Liver (tissue), 9 donors: ENCODE results near the gene ETV6. TPM values are rescaled to one million over a fixed set of nuclear protein-coding genes. Genes with fewer than 3 reads are reported as not detected.

Experiments used
- DNase-seq: peaks from one replicate; pipeline ENCODE4 v3.0.0-alpha.2; 2017; ENCODE audit warnings: low spot score
- H3K27ac ChIP-seq, 2 donors: one replicate each; pipeline ENCODE4 v1.7.0; 2013; ENCODE audit warnings: inconsistent platforms in 2 of 2, low read length in 2 of 2, control low read depth in 1 of 2, low read depth in 1 of 2, mild to moderate bottlenecking in 1 of 2
- H3K27me3 ChIP-seq, 4 donors: one replicate each; pipeline versions ENCODE4 v1.6.1 to v1.7.0; 2013; ENCODE audit warnings: low read length in 3 of 4, inconsistent platforms in 1 of 4, mild to moderate bottlenecking in 1 of 4, moderate library complexity in 1 of 4; ENCODE audit not compliant: control insufficient read depth in 4 of 4, insufficient read depth in 4 of 4
- H3K36me3 ChIP-seq, 4 donors: one replicate each; pipeline versions ENCODE4 v1.6.1 to v1.7.0; 2013; ENCODE audit warnings: low read length in 3 of 4, mild to moderate bottlenecking in 3 of 4, low read depth in 1 of 4, moderate library complexity in 1 of 4; ENCODE audit not compliant: control insufficient read depth in 4 of 4, insufficient read depth in 3 of 4
- H3K4me1 ChIP-seq, 4 donors: one replicate each; pipeline versions ENCODE4 v1.6.1 to v1.7.0; 2013; ENCODE audit warnings: low read length in 3 of 4, mild to moderate bottlenecking in 3 of 4, moderate library complexity in 1 of 4; ENCODE audit not compliant: control insufficient read depth in 4 of 4, insufficient read depth in 4 of 4
- H3K4me3 ChIP-seq, 3 donors: one replicate each; pipeline versions ENCODE4 v1.6.1 to v1.7.0; 2013; ENCODE audit warnings: low read length in 3 of 3, control low read depth in 1 of 3, low read depth in 1 of 3, mild to moderate bottlenecking in 1 of 3
- H3K9ac ChIP-seq, 2 donors: one replicate each; pipeline ENCODE4 v1.7.0; 2013; ENCODE audit warnings: low read length in 2 of 2, mild to moderate bottlenecking in 2 of 2, moderate library complexity in 2 of 2, control low read depth in 1 of 2, low read depth in 1 of 2
- H3K9me3 ChIP-seq, 4 donors: one replicate each; pipeline versions ENCODE4 v1.6.1 to v1.7.0; 2013; ENCODE audit warnings: low read length in 3 of 4; ENCODE audit not compliant: control insufficient read depth in 4 of 4
- EGR1 ChIP-seq, 2 donors: IDR thresholded peaks; 2 replicates each; pipeline ENCODE4 v1.6.1; 2016 to 2018; ENCODE audit warnings: antibody characterized with exemption in 2 of 2, low read depth in 2 of 2
- FOXA2 ChIP-seq: IDR thresholded peaks from 2 replicates; pipeline ENCODE4 v1.6.1; 2016; ENCODE audit warnings: antibody characterized with exemption
- HNF4A ChIP-seq, 2 donors: conservative IDR thresholded peaks; 2 replicates each; pipeline ENCODE4 v1.6.1; 2016; ENCODE audit warnings: antibody characterized with exemption in 2 of 2, mild to moderate bottlenecking in 2 of 2
- HNF4G ChIP-seq: IDR thresholded peaks from 2 replicates; pipeline ENCODE4 v1.6.1; 2016; ENCODE audit warnings: antibody characterized with exemption
- JUND ChIP-seq, 2 donors: IDR thresholded peaks; 2 replicates each; pipeline ENCODE4 v1.6.1; 2016; ENCODE audit warnings: antibody characterized with exemption in 2 of 2
- NR2F2 ChIP-seq: IDR thresholded peaks from 2 replicates; pipeline ENCODE4 v1.6.1; 2016; ENCODE audit warnings: antibody characterized with exemption
- RAD21 ChIP-seq, 2 donors: IDR thresholded peaks; 2 replicates each; pipeline ENCODE4 v1.6.1; 2016; ENCODE audit warnings: antibody characterized with exemption in 2 of 2, mild to moderate bottlenecking in 2 of 2
- WGBS: extraction: QIAGEN DNeasy Blood & Tissue Kit; methylation state at CpG from one replicate; pipeline ENCODE4 v1.1.7; 2013; 5-methylcytosine and 5-hydroxymethylcytosine counted together
- polyA plus RNA-seq, 2 donors: library from polyadenylated mRNA; stranded (reverse) in 1 of 2; unstranded in 1 of 2; fragments of 200-250 nt in 1 of 2; fragments of >200 nt in 1 of 2; fragmentation: Nextera tagmentation in 1 of 2; extraction: Ambion mirVana in 1 of 2; gene quantifications; one replicate each; pipeline versions ENCODE4 v1.2.1 to v1.2.3, GENCODE V29; 2013 to 2015
- total RNA-seq, 2 donors: library from RNA; depleted of rRNA; stranded (reverse); fragments of >200 nt; gene quantifications; one replicate each; pipeline ENCODE4 v1.2.3, GENCODE V29; 2014
- TF ChIP-seq, protein P1 (sequence below): IDR thresholded peaks from 2 replicates; pipeline ENCODE4 v1.6.1; 2016; ENCODE audit warnings: antibody characterized with exemption
- TF ChIP-seq, protein P2 (sequence below): IDR thresholded peaks from 2 replicates; pipeline ENCODE4 v1.6.1; 2016; ENCODE audit warnings: antibody characterized with exemption
- TF ChIP-seq, protein P3 (sequence below): IDR thresholded peaks from 2 replicates; pipeline ENCODE4 v1.6.1; 2016; ENCODE audit warnings: antibody characterized with exemption, mild to moderate bottlenecking
- donor health status: healthy.
- donor health status: healthy.
- donor health status: healthy.
- donor health status: healthy.
- donor health status: healthy.

Gene ETV6
- total and polyA plus RNA-seq, 4 donors: 2.0 to 6.2 (median 3.5) TPM

DNA sequence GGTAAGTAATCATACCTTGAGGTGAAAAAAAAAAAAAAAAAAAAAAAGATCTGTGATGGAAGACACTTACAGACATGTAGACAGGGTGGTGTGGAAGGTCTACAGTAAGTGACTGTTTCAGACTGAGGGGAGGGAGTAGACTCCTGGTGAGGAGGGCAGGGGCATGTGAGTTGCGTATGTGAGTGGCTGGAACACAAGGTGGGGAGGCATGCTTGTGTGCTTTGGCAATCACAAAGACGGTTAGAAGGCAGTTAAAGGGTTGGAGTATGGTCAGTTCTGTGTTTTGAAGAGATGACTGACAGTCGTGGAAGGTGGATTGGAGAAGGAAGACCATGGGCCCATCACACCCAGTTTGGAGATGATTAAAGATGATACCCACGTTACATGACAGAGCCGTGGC, 65.2 kb downstream of the ETV6 start:
- H3K9ac ChIP-seq: no peak overlapping the region
- no peak for DNase-seq
- peaks cover 11 to 48% (median 30%) of the 10 kb centered on the region in 4 donors for H3K4me1 ChIP-seq
- no peaks in the 10 kb centered on the region for H3K9me3 ChIP-seq
- no peak overlapping the region for H3K27ac ChIP-seq
- H3K36me3 ChIP-seq: no peaks in the 10 kb centered on the region
- TF ChIP-seq JUND (IDR thresholded peaks at IDR 0.05): no peak
- TF ChIP-seq RAD21 (IDR thresholded peaks at IDR 0.05): no peak
- no peak for TF ChIP-seq FOXA2
- TF ChIP-seq, protein P1, sequence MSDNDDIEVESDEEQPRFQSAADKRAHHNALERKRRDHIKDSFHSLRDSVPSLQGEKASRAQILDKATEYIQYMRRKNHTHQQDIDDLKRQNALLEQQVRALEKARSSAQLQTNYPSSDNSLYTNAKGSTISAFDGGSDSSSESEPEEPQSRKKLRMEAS: no peak
- TF ChIP-seq HNF4G: no peak
- no peak for TF ChIP-seq EGR1 (IDR thresholded peaks at IDR 0.05; ENCODE audit: low read depth in 2 of 2)
- TF ChIP-seq NR2F2: no peak
- 93% methylated on average over 5 of the region's 5 CpGs for WGBS
- H3K4me3 ChIP-seq: no peak overlapping the region
- H3K27me3 ChIP-seq: no peaks in the 10 kb centered on the region

DNA sequence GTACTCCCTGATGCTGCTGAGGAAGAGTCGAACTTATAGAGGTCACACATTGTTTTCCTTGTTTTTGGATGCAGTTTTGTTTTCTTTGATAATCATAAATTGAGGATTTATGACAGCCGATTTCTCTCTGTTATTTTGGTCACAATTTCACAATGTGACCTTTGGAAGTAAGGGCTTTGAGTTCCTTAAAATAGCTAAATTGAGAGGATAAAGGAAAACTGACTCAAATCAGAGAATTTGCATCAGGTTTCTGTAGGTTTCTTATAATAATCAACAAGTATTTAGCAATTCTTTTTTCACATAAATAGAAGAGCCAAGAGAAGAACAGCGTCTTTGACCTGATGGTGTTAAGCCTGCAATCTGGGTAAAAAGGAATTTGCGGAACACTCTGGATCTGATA, 66.1 kb downstream of the ETV6 start:
- no peak for DNase-seq
- Histone ChIP-seq H3K36me3 (no peaks in the 10 kb centered on the region), H3K27ac (no peak overlapping the region), H3K9me3 (no peaks in the 10 kb centered on the region), H3K4me3 (no peak overlapping the region), H3K4me1 (peaks cover 11 to 45% (median 29%) of the 10 kb centered on the region in 4 donors), H3K9ac (no peak overlapping the region), H3K27me3 (no peaks in the 10 kb centered on the region)
- no peak for TF ChIP-seq HNF4G
- peak; percentile 38 to 41 for TF ChIP-seq HNF4A (conservative IDR thresholded peaks at IDR 0.05)
- TF ChIP-seq RAD21 (IDR thresholded peaks at IDR 0.05): no peak
- TF ChIP-seq, protein P2, sequence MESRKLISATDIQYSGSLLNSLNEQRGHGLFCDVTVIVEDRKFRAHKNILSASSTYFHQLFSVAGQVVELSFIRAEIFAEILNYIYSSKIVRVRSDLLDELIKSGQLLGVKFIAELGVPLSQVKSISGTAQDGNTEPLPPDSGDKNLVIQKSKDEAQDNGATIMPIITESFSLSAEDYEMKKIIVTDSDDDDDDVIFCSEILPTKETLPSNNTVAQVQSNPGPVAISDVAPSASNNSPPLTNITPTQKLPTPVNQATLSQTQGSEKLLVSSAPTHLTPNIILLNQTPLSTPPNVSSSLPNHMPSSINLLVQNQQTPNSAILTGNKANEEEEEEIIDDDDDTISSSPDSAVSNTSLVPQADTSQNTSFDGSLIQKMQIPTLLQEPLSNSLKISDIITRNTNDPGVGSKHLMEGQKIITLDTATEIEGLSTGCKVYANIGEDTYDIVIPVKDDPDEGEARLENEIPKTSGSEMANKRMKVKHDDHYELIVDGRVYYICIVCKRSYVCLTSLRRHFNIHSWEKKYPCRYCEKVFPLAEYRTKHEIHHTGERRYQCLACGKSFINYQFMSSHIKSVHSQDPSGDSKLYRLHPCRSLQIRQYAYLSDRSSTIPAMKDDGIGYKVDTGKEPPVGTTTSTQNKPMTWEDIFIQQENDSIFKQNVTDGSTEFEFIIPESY: no peak
- WGBS: 73% methylated on average over 4 of the region's 4 CpGs

DNA sequence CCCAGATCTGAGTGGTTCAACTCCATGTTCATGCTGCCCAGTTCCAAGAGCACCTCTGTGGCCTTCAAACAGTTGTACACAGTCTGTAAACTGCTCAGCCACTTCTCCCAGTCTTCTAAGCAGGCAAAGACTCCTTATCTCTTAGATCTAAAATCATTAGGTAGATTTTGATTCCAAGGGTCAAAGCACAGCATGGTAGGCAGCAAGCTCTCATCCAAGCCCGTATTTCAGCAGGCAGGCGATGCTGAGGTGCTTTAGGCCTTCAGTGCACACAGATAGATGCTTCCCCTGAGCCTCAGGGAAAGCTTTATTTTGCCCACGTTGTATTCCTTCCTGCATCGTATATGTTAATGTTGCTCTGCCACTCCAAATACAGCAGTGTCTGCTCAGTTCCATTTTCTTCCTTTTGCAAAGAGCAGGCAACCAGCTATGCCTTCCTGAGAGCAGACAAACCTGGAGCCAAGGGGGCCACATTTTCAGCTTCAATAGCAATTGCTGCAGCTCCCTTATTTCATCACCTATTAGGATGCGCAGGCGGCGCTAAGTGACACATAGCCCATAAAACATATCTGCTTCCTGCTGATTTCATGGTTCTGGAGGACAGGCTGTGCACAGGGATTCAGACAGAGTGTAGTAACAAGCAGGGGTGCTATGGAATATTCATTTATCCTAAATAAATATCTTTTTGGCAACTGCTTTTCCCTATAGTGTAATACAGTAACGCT, 67.5 kb downstream of the ETV6 start:
- TF ChIP-seq HNF4A (conservative IDR thresholded peaks at IDR 0.05): peak in 1 of 2 donors; percentile 7
- TF ChIP-seq, protein P3, sequence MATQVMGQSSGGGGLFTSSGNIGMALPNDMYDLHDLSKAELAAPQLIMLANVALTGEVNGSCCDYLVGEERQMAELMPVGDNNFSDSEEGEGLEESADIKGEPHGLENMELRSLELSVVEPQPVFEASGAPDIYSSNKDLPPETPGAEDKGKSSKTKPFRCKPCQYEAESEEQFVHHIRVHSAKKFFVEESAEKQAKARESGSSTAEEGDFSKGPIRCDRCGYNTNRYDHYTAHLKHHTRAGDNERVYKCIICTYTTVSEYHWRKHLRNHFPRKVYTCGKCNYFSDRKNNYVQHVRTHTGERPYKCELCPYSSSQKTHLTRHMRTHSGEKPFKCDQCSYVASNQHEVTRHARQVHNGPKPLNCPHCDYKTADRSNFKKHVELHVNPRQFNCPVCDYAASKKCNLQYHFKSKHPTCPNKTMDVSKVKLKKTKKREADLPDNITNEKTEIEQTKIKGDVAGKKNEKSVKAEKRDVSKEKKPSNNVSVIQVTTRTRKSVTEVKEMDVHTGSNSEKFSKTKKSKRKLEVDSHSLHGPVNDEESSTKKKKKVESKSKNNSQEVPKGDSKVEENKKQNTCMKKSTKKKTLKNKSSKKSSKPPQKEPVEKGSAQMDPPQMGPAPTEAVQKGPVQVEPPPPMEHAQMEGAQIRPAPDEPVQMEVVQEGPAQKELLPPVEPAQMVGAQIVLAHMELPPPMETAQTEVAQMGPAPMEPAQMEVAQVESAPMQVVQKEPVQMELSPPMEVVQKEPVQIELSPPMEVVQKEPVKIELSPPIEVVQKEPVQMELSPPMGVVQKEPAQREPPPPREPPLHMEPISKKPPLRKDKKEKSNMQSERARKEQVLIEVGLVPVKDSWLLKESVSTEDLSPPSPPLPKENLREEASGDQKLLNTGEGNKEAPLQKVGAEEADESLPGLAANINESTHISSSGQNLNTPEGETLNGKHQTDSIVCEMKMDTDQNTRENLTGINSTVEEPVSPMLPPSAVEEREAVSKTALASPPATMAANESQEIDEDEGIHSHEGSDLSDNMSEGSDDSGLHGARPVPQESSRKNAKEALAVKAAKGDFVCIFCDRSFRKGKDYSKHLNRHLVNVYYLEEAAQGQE: no peak
- no peaks in the 10 kb centered on the region for H3K9me3 ChIP-seq
- WGBS: 64% methylated on average over 8 of the region's 8 CpGs
- peak overlapping the region; percentile 25 to 58 for H3K27ac ChIP-seq
- H3K36me3 ChIP-seq: no peaks in the 10 kb centered on the region
- no peak for DNase-seq
- H3K9ac ChIP-seq: no peak overlapping the region
- H3K4me3 ChIP-seq: no peak overlapping the region
- peaks cover 11 to 32% (median 20%) of the 10 kb centered on the region in 4 donors for H3K4me1 ChIP-seq
- no peaks in the 10 kb centered on the region for H3K27me3 ChIP-seq
